Nephron (organoid): ENCODE measurements around the gene UACA.

Source experiments
- H3K27ac Mint-ChIP-seq, 3 experiments: 2 replicates each; pipeline ENCODE4 v1.8.0; 2020; ENCODE audit warnings: mixed read lengths in 3 of 3, mild to moderate bottlenecking in 2 of 3, moderate library complexity in 1 of 3
- H3K27me3 Mint-ChIP-seq: 2 replicates; pipeline ENCODE4 v1.8.0; 2021; ENCODE audit warnings: low read depth, mild to moderate bottlenecking, moderate library complexity, mixed read lengths
- H3K36me3 Mint-ChIP-seq: 2 replicates; pipeline ENCODE4 v1.8.0; 2020; ENCODE audit warnings: low read depth, mixed read lengths
- H3K4me1 Mint-ChIP-seq: 2 replicates; pipeline ENCODE4 v1.8.0; 2020; ENCODE audit warnings: mixed read lengths
- H3K4me3 Mint-ChIP-seq, 3 experiments: 2 replicates each; pipeline ENCODE4 v1.8.0; 2020; ENCODE audit warnings: mild to moderate bottlenecking in 3 of 3, mixed read lengths in 3 of 3, moderate library complexity in 2 of 3
- H3K9me3 Mint-ChIP-seq: 2 replicates; pipeline ENCODE4 v1.8.0; 2020; ENCODE audit warnings: mixed read lengths
- CTCF ChIP-seq, 3 experiments: fragments of 200-600 bp; sonication (generic); IDR thresholded peaks; one replicate each; pipeline ENCODE4 v1.5.0; 2021; ENCODE audit warnings: antibody characterized with exemption in 3 of 3; ENCODE audit not compliant: unreplicated experiment in 3 of 3

UACA gene

GRCh38 chr15:70778258-70779076 lies 15.1 kb upstream of the UACA start:
- no peaks in the 10 kb centered on the region for H3K4me1 Mint-ChIP-seq
- H3K36me3 Mint-ChIP-seq = no peaks in the 10 kb centered on the region
- H3K27ac Mint-ChIP-seq = no peak overlapping the region
- TF ChIP-seq CTCF (IDR thresholded peaks at IDR 0.05; ENCODE audit: unreplicated experiment in 3 of 3) = no peak
- no peak overlapping the region for H3K4me3 Mint-ChIP-seq
- peaks cover 5% of the 10 kb centered on the region for H3K27me3 Mint-ChIP-seq
- no peaks in the 10 kb centered on the region for H3K9me3 Mint-ChIP-seq

GRCh38 chr15:70777170-70777926 lies 14.0 kb upstream of the UACA start:
- Mint-ChIP-seq H3K27ac (no peak overlapping the region), H3K9me3 (no peaks in the 10 kb centered on the region), H3K27me3 (no peaks in the 10 kb centered on the region), H3K36me3 (no peaks in the 10 kb centered on the region), H3K4me3 (no peak overlapping the region), H3K4me1 (no peaks in the 10 kb centered on the region)
- TF ChIP-seq CTCF (IDR thresholded peaks at IDR 0.05; ENCODE audit: unreplicated experiment in 3 of 3) = no peak

- Mint-ChIP-seq H3K9me3 (no peaks in the 10 kb centered on the region), H3K27me3 (no peaks in the 10 kb centered on the region), H3K36me3 (no peaks in the 10 kb centered on the region), H3K27ac (no peak overlapping the region), H3K4me3 (no peak overlapping the region), H3K4me1 (peaks cover 5% of the 10 kb centered on the region)
- no peak for TF ChIP-seq CTCF (IDR thresholded peaks at IDR 0.05; ENCODE audit: unreplicated experiment in 3 of 3)
Measured at GRCh38 chr15:70775160-70775559, 11.8 kb upstream of the UACA start.

- Mint-ChIP-seq H3K36me3 (no peaks in the 10 kb centered on the region), H3K4me3 (no peak overlapping the region), H3K27ac (no peak overlapping the region), H3K9me3 (no peaks in the 10 kb centered on the region), H3K27me3 (peaks cover 3% of the 10 kb centered on the region), H3K4me1 (peaks cover 10% of the 10 kb centered on the region)
- TF ChIP-seq CTCF (IDR thresholded peaks at IDR 0.05; ENCODE audit: unreplicated experiment in 3 of 3) = no peak
Measured at GRCh38 chr15:70772402-70772801, 9.0 kb upstream of the UACA start.

GRCh38 chr15:70770863-70771262 lies 7.5 kb upstream of the UACA start:
- no peaks in the 10 kb centered on the region for H3K36me3 Mint-ChIP-seq
- no peak for TF ChIP-seq CTCF (IDR thresholded peaks at IDR 0.05; ENCODE audit: unreplicated experiment in 3 of 3)
- H3K27me3 Mint-ChIP-seq = peaks cover 3% of the 10 kb centered on the region
- peak overlapping the region in 1 of 3 experiments; percentile 27 for H3K27ac Mint-ChIP-seq
- H3K4me1 Mint-ChIP-seq = peaks cover 16% of the 10 kb centered on the region
- H3K9me3 Mint-ChIP-seq = no peaks in the 10 kb centered on the region
- no peak overlapping the region for H3K4me3 Mint-ChIP-seq
